Measurements from ENCODE around the gene TFAP2E. TPM values are rescaled to one million over a fixed set of nuclear protein-coding genes. Genes with fewer than 3 reads are reported as not detected.

Gene TFAP2E
- total RNA-seq, 6 experiments from 2014 or later = 0.15 to 0.24 TPM; not detected in 4

- intact Hi-C loops (cut with DNase I) = no loop called here
- ATAC-seq = no peak
- WGBS (ENCODE audit: insufficient coverage, low coverage, low lambda C conversion rate, missing lambda C conversion rate) = no CpG with 5 or more reads among the region's 7 CpGs
Measured at GRCh38 chr1:35586808-35587207, 13.7 kb downstream of the TFAP2E start.

GRCh38 chr1:35587736-35588135 is 14.6 kb downstream of the TFAP2E start:
- TF ChIP-seq CTCF (IDR thresholded peaks at IDR 0.05) (no peak), POLR2A (IDR thresholded peaks at IDR 0.05) (no peak)
- intact Hi-C loops (cut with DNase I) = no loop called here
- 45% methylated on average over 2 of the region's 6 CpGs for WGBS (ENCODE audit: insufficient coverage, low coverage, low lambda C conversion rate, missing lambda C conversion rate)
- no peaks in the 10 kb centered on the region for H3K27me3 ChIP-seq
- H3K36me3 ChIP-seq = no peaks in the 10 kb centered on the region
- no peaks in the 10 kb centered on the region for H3K4me1 ChIP-seq
- DNase-seq = no peak
- ATAC-seq = no peak
- no peak overlapping the region for H3K27ac ChIP-seq
- no peaks in the 10 kb centered on the region for H3K9me3 ChIP-seq
- no peak overlapping the region for H3K4me3 ChIP-seq

More at GRCh38 chr1:35586808-35587207, 13.7 kb downstream of the TFAP2E start:
- Histone ChIP-seq H3K27ac (no peak overlapping the region), H3K36me3 (no peaks in the 10 kb centered on the region), H3K4me3 (no peak overlapping the region), H3K9me3 (no peaks in the 10 kb centered on the region), H3K4me1 (no peaks in the 10 kb centered on the region), H3K27me3 (no peaks in the 10 kb centered on the region)
- no peak for DNase-seq
- TF ChIP-seq CTCF (IDR thresholded peaks at IDR 0.05) (no peak), POLR2A (IDR thresholded peaks at IDR 0.05) (no peak)

DNA sequence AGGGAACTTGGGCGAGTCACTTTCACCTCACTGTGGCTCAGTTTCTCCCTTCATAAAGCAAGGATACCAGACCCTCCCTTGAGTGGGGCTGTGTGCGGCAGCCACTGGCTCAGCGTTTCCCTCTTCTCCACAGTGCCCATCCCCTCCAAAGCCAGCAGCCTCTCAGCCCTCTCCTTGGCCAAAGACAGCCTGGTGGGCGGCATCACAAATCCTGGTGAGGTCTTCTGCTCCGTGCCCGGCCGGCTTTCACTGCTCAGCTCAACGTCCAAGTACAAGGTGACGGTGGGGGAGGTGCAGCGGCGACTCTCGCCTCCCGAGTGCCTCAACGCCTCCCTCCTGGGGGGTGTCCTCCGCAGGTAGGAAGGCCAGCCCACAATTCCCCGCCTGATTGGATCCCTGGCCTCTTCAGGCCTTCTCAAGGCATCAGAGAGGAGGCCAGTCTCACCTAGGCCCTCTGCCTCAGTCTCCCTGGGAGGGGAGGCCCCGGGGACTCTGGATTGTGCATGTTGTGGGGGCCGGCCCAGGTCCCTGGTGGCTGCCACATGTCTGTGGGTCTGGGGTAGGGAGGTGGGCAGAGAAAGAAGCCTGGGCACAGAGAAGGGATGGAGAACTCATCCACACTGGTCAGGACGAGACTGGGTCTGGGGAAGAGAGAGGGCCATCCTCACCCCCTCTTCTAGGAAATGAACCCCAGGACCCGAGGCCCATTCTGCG is 15.2 kb downstream of the TFAP2E start:
- DNase-seq (no peak), ATAC-seq (no peak)
- Histone ChIP-seq H3K4me3 (no peak overlapping the region), H3K27ac (no peak overlapping the region), H3K27me3 (no peaks in the 10 kb centered on the region), H3K4me1 (no peaks in the 10 kb centered on the region), H3K9me3 (no peaks in the 10 kb centered on the region), H3K36me3 (no peaks in the 10 kb centered on the region)
- intact Hi-C loops (cut with DNase I) = no loop called here
- TF ChIP-seq POLR2A (IDR thresholded peaks at IDR 0.05) (no peak), CTCF (IDR thresholded peaks at IDR 0.05) (no peak)
- 62% methylated on average over 10 of the region's 21 CpGs for WGBS (ENCODE audit: insufficient coverage, low coverage, low lambda C conversion rate, missing lambda C conversion rate)

GRCh38 chr1:35589516-35590427 is 16.7 kb downstream of the TFAP2E start:
- WGBS (ENCODE audit: insufficient coverage, low coverage, low lambda C conversion rate, missing lambda C conversion rate) = 96% methylated on average over 10 of the region's 15 CpGs
- Histone ChIP-seq H3K36me3 (no peaks in the 10 kb centered on the region), H3K27me3 (no peaks in the 10 kb centered on the region), H3K4me3 (no peak overlapping the region), H3K4me1 (no peaks in the 10 kb centered on the region), H3K9me3 (no peaks in the 10 kb centered on the region), H3K27ac (no peak overlapping the region)
- intact Hi-C loops (cut with DNase I) = no loop called here
- ATAC-seq (no peak), DNase-seq (no peak)
- TF ChIP-seq POLR2A (IDR thresholded peaks at IDR 0.05) (no peak), CTCF (IDR thresholded peaks at IDR 0.05) (no peak)

All from right lobe of liver (tissue), 6 donors.